SK-N-SH treated with all-trans-retinoic acid at 6 μM for 48 hours (cell line): ENCODE results near the gene ZNF549.

Source experiments
- ATAC-seq: fragments of 200-7000 bp; cut with Tn5 transposase; 3 replicates; pipeline ENCODE4 v1.9.1; 2020; ENCODE audit warnings: mild to moderate bottlenecking, moderate library complexity
- ESRRG ChIP-seq: fragments of 250-450 bp; sonication (Bioruptor Pico); IDR thresholded peaks from 2 replicates; pipeline ENCODE4 v1.6.1; 2021; ENCODE audit warnings: mild to moderate bottlenecking
- GLIS3 ChIP-seq: fragments of 250-450 bp; sonication (Bioruptor Pico); IDR thresholded peaks from 2 replicates; pipeline ENCODE4 v1.5.0; 2020; ENCODE audit warnings: mild to moderate bottlenecking, moderate library complexity
- ISL1 ChIP-seq: fragments of 250-450 bp; sonication (Bioruptor Pico); IDR thresholded peaks from 2 replicates; pipeline ENCODE4 v2.1.2; 2022; ENCODE audit warnings: mild to moderate bottlenecking, moderate library complexity
- SNAI2 ChIP-seq: fragments of 250-450 bp; sonication (Bioruptor Pico); IDR thresholded peaks from 2 replicates; pipeline ENCODE4 v1.5.0; 2020; ENCODE audit warnings: mild to moderate bottlenecking, moderate library complexity
- TOX ChIP-seq: fragments of 250-450 bp; sonication (Bioruptor Pico); IDR thresholded peaks from 2 replicates; pipeline ENCODE4 v1.8.0; 2021; ENCODE audit warnings: mild to moderate bottlenecking, moderate library complexity, borderline replicate concordance
- ZC3H10 ChIP-seq: fragments of 250-450 bp; sonication (Bioruptor Pico); IDR thresholded peaks from 2 replicates; pipeline ENCODE4 v1.5.1; 2021; ENCODE audit warnings: mild to moderate bottlenecking, moderate library complexity
- ZFP3 ChIP-seq: fragments of 250-450 bp; sonication (Bioruptor Pico); IDR thresholded peaks from 2 replicates; pipeline ENCODE4 v1.5.0; 2020; ENCODE audit warnings: mild to moderate bottlenecking, moderate library complexity
- ZNF565 ChIP-seq: fragments of 450-650 bp; formaldehyde crosslinking; conservative IDR thresholded peaks from 2 replicates; pipeline ENCODE4 v1.5.0; 2020; ENCODE audit warnings: low read depth, mild to moderate bottlenecking, moderate library complexity
- ZNF70 ChIP-seq: fragments of 450-650 bp; formaldehyde crosslinking; IDR thresholded peaks from 2 replicates; pipeline ENCODE4 v1.5.0; 2020; ENCODE audit warnings: mild to moderate bottlenecking, moderate library complexity
- ZNF8 ChIP-seq: fragments of 450-650 bp; formaldehyde crosslinking; IDR thresholded peaks from 2 replicates; pipeline ENCODE4 v1.5.0; 2020; ENCODE audit warnings: mild to moderate bottlenecking, moderate library complexity
- TF ChIP-seq, protein P1 (sequence below): fragments of 250-450 bp; sonication (Bioruptor Pico); IDR thresholded peaks from 2 replicates; pipeline ENCODE4 v1.5.0; 2020; ENCODE audit warnings: mild to moderate bottlenecking, moderate library complexity
- TF ChIP-seq, protein P2 (sequence below): fragments of 250-450 bp; sonication (Bioruptor Pico); IDR thresholded peaks from 2 replicates; pipeline ENCODE4 v1.5.1; 2020; ENCODE audit warnings: low read depth, mild to moderate bottlenecking, moderate library complexity

The ZNF549 gene

DNA sequence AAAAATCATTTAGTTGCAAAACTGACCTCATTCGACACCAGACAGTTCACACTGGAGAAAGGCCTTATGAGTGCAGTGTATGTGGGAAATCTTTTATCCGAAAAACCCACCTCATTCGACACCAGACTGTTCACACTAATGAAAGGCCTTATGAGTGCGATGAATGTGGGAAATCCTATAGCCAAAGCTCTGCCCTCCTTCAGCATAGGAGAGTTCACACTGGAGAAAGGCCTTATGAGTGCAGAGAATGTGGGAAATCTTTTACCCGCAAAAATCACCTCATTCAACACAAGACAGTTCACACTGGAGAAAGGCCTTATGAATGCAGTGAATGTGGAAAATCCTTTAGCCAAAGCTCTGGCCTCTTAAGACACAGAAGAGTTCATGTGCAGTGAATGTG, 79.8 kb downstream of the ZNF549 start:
- no peak for ATAC-seq
- no peak for TF ChIP-seq SNAI2 (CRISPR knock-in tag)
- TF ChIP-seq ISL1 (CRISPR knock-in tag) = no peak
- TF ChIP-seq, protein P1, sequence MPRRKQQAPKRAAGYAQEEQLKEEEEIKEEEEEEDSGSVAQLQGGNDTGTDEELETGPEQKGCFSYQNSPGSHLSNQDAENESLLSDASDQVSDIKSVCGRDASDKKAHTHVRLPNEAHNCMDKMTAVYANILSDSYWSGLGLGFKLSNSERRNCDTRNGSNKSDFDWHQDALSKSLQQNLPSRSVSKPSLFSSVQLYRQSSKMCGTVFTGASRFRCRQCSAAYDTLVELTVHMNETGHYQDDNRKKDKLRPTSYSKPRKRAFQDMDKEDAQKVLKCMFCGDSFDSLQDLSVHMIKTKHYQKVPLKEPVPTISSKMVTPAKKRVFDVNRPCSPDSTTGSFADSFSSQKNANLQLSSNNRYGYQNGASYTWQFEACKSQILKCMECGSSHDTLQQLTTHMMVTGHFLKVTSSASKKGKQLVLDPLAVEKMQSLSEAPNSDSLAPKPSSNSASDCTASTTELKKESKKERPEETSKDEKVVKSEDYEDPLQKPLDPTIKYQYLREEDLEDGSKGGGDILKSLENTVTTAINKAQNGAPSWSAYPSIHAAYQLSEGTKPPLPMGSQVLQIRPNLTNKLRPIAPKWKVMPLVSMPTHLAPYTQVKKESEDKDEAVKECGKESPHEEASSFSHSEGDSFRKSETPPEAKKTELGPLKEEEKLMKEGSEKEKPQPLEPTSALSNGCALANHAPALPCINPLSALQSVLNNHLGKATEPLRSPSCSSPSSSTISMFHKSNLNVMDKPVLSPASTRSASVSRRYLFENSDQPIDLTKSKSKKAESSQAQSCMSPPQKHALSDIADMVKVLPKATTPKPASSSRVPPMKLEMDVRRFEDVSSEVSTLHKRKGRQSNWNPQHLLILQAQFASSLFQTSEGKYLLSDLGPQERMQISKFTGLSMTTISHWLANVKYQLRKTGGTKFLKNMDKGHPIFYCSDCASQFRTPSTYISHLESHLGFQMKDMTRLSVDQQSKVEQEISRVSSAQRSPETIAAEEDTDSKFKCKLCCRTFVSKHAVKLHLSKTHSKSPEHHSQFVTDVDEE (CRISPR knock-in tag) = no peak
- TF ChIP-seq ESRRG (CRISPR knock-in tag) = no peak
- TF ChIP-seq ZNF565 (CRISPR knock-in tag) = no peak
- no peak for TF ChIP-seq ZFP3 (CRISPR knock-in tag)
- no peak for TF ChIP-seq ZNF8 (CRISPR knock-in tag)
- TF ChIP-seq GLIS3 (CRISPR knock-in tag) = no peak
- TF ChIP-seq ZC3H10 (CRISPR knock-in tag) = no peak
- TF ChIP-seq, protein P2, sequence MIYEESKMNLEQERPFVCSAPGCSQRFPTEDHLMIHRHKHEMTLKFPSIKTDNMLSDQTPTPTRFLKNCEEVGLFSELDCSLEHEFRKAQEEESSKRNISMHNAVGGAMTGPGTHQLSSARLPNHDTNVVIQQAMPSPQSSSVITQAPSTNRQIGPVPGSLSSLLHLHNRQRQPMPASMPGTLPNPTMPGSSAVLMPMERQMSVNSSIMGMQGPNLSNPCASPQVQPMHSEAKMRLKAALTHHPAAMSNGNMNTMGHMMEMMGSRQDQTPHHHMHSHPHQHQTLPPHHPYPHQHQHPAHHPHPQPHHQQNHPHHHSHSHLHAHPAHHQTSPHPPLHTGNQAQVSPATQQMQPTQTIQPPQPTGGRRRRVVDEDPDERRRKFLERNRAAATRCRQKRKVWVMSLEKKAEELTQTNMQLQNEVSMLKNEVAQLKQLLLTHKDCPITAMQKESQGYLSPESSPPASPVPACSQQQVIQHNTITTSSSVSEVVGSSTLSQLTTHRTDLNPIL = no peak
- no peak for TF ChIP-seq TOX (CRISPR knock-in tag)
- TF ChIP-seq ZNF70 (CRISPR knock-in tag) = no peak
